DND-41 (cell line): ENCODE data around the gene ANO3.

ENCODE experiments used
- CTCF ChIP-seq: IDR thresholded peaks from 2 replicates; pipeline ENCODE4 v1.5.1; 2012; ENCODE audit warnings: borderline replicate concordance, low read length, moderate library complexity, mild to moderate bottlenecking; ENCODE audit not compliant: poor library complexity, severe bottlenecking; ENCODE audit errors: extremely low read depth
- EZH2 ChIP-seq: IDR thresholded peaks from 3 replicates; pipeline ENCODE4 v1.6.1; 2012; ENCODE audit warnings: borderline replicate concordance, low read depth, mild to moderate bottlenecking, moderate library complexity, low read length, inconsistent platforms; ENCODE audit not compliant: severe bottlenecking

GRCh38 chr11:26597899-26598298, 266.0 kb downstream of the ANO3 start:
- TF ChIP-seq CTCF (no peak), EZH2 (no peak)
